HG02571 (cell line): ENCODE data around the gene CD44.

ENCODE experiments used
- ATAC-seq: cut with Tn5 transposase; IDR thresholded peaks from one replicate; pipeline ENCODE4 v1.9.1; 2021; ENCODE audit warnings: mild to moderate bottlenecking, moderate library complexity; ENCODE audit not compliant: unreplicated experiment

The CD44 gene

GRCh38 chr11:35250621-35251020 lies 111.7 kb downstream of the CD44 start:
- ATAC-seq = no peak

- no peak for ATAC-seq
Measured at GRCh38 chr11:35253237-35253636, 114.3 kb downstream of the CD44 start.

DNA sequence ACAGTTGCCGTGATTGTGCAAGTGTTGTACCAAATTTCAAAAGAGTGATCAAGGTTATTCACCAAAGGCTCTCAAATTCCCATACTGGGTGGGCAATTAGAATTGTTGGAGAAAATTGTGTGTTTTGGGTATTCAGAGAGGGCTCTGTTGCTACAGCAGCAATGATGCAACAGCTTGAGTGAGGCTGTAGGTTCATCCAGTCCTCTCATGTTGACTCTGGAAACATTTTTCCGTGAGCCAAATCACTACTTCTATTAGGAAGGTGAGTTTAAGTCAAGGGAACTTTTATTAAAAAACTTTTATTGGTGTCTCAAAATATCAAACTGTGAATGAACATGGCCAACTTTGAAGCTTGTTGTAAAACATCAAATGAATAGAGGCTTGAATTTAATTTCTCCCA lies 116.5 kb downstream of the CD44 start:
- ATAC-seq = no peak

DNA sequence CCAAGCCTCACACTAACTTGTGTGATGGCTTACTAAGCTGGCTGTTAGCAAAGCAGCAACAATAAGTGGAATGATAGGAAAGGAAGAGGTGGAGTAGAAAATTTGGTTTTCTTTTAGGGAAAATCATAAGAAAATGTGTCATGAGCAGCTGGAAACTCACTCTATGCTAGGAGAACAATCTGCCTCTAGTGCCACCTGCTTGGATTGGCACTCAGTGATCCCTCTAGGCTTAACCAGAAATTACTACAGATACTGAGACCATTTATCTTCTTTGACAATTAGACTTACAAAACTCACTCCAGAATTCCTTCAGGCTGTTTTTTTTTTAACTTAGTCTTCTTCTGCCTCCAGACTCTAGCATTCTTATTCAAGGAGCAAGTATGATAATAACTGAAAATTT lies 117.3 kb downstream of the CD44 start:
- no peak for ATAC-seq

DNA sequence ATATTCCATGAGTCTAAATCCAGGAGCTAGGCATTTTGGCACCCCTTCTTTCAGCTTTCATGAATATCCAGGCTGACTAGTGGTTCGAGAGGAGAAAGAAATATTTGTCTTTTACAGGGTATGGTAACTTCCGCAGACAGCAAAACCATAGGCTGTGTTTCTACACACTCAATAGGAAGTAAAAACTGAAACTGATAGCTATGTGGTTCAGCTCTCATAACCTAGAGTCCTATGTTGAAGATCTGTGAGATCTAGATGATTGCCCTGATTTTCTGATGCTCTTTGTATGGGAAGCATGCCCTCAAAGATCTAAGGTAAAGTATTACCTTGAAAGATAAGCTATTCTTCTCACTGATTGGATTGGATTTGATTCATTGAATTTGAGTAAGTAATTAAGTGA lies 118.3 kb downstream of the CD44 start:
- ATAC-seq = peak; percentile 96

DNA sequence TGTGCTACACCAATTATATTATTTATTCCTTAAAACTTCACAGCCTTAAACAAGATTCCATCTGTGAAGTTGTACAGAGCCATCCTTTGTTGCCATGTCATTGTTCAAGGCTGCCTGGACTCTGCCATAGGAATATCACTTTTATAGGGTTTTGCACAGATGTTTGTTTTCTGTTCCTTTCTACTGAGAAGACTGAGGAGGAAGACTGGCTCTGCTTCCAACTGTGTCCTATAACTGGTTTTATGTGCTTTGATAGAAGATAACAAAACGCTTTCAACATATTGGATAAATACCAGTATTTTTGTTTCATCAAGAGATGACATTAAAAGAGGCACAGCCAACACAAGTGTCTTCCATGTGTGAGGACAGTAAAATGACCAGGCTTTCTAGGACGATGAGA lies 120.6 kb downstream of the CD44 start:
- no peak for ATAC-seq

- ATAC-seq = no peak
Measured at GRCh38 chr11:35260342-35260985, 121.5 kb downstream of the CD44 start.

DNA sequence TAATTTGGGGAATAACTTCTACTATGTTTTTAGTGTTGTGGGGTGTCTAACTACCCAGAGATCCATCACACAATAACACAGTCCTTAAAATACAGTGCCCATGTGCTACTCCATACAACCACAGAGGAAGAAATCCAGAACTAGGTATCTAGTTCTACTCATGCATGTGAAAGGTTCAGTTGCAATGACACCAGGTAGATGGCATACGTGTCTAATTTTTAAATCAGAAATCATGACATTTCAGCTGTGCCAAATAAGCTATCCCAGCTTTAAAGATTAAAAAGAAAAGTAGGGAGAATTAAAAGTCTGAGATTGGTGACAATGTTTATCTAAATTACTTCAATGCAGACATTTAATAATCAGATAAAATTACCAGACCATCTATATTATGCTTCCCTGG lies 122.2 kb downstream of the CD44 start:
- no peak for ATAC-seq

DNA sequence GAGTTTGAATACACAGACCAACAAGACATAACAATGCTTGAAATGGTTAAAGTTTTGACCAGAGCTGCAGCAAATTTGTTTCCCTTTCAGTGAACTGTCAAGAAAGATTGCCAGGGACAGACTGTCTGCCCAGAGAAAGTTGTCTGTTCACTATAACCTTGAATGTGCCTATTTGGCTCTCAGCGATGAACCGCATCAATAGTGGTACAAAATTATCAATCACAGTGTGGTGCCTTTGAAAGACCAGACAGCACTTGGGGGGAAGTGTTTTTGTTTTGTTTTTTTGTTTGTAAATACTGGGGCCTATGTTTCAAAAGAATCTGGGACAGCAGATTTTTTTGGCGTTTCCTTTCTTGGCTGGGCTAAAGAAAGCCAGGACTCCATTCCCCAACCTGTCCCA lies 123.1 kb downstream of the CD44 start:
- no peak for ATAC-seq

DNA sequence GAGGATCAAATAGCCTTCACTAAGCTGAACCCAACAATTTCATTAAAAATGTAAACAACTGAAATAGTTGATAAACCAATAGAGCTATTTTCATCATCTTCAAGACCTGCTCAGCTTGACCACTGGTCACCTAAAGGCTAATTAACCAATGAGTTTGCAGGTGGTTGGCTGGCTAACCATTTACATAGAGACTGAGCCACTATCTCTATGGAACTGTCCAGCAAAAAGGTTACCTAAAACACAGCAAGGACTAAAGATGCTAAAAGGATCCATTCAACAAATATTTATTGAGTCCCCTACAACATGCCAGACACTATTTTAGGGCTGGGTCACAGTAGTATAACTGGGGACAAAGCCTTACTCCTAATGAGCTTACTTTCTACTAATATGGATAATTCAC lies 123.8 kb downstream of the CD44 start:
- no peak for ATAC-seq

DNA sequence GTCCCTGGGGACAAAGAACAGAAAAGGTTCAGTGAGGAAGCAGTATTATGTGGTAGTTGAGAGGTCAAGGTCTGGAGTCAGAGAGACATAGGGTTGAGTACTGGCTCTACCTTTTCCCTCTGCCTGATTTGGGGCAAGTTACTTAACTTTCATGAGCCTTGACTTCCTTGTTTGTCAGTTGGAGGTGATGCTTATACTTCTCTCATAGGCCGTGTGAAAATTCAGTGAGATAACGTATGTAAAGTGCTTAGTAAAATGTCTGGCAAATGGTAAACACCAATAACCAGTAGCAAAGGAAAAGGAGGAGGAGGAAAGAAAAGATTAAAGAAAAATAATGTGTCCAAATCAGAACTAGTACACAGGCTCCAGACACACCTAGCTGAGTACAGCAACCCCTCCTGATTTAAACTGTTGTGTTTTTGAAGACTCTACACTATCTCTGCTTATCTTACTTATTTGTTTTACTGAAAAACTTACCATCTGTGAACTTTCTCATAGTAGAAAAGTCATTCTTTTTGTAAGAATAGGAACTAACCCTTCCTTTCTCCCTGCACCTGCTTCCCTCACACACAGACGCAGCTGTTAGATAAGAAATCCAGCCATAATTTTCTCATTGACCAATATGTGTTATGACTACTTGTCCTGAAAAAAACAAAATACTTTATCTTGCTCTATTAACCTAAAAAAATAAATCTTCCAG lies 126.9 kb downstream of the CD44 start:
- ATAC-seq = no peak

- ATAC-seq = no peak
Measured at GRCh38 chr11:35267504-35267903, 128.5 kb downstream of the CD44 start.

- ATAC-seq = no peak
Measured at GRCh38 chr11:35270342-35270741, 131.4 kb downstream of the CD44 start.

- no peak for ATAC-seq
Measured at GRCh38 chr11:35271031-35271430, 132.1 kb downstream of the CD44 start.

GRCh38 chr11:35272391-35272902 lies 133.5 kb downstream of the CD44 start:
- ATAC-seq = peak; percentile 91

GRCh38 chr11:35274909-35275785 lies 136.2 kb downstream of the CD44 start:
- ATAC-seq = no peak

DNA sequence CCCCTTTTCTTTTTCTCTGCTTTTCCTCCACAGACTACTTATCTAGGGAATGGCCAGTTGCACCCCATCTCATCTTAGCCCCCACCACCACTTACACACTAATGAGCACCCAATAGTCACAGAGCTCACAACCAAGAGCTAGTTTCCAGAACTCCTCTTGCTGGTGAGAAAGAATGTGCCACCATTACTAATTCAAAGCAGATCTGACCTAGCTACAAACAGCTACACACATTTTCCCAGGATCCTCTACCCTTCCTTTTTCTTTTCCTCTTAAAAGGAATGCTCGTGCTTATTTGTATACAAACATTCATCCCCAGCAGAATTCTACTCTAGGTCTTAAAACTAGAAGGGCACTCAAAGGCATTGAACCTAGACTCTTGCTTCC lies 136.8 kb downstream of the CD44 start:
- no peak for ATAC-seq

DNA sequence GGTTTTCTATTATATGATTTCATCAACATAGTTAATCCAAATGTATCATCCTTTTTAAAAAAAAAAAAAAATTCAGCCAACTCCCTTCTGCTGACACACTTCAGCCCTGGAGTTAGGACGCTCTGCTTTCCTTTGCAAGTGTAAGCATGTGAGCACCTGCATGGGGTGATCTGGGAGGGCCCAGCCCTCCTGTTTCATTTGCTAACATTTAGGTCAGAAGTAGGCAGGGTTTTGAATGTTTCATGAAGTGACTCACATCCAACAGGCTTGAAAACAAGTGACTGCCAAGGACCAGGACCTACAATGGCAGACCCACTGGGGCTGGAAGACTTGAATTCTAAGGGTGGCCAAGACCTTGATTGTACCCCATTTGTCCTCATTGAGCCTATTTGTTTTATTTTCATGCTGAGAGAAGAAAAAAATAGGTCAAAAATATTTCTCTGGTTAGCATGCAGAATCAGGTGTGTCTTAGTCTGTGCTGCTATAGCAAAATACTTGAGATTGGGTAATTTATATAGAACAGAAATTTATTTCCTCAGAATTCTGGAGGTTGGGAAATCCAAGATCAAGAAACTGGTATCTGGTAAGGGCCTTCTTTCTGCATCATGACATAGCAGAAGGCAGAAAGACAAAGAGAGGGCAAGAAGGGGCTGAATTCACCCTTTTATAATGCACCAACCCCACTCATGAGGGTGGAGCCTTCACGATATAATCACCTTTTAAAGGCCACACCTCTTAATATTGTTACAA lies 137.6 kb downstream of the CD44 start:
- ATAC-seq = no peak

DNA sequence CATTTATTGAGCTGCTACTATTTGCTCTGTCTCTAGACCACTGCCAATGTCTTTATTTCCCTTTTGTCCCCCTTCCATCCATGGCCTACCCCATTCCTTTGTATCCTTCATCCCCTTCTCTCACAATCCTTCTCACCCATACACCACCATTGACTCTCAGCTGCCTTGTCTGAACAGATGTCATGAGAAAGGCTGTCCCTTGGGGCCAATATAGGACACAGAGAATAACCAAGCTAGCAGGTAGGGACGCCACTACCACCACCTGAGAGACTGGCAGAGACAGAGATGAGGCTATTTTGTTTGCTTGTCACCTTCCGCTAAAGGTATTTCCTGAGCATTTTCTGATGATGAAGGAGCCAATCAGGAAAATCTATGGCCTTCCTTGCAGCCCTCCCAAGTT lies 138.9 kb downstream of the CD44 start:
- ATAC-seq = no peak

- ATAC-seq = no peak
Measured at GRCh38 chr11:35280727-35281126, 141.8 kb downstream of the CD44 start.

DNA sequence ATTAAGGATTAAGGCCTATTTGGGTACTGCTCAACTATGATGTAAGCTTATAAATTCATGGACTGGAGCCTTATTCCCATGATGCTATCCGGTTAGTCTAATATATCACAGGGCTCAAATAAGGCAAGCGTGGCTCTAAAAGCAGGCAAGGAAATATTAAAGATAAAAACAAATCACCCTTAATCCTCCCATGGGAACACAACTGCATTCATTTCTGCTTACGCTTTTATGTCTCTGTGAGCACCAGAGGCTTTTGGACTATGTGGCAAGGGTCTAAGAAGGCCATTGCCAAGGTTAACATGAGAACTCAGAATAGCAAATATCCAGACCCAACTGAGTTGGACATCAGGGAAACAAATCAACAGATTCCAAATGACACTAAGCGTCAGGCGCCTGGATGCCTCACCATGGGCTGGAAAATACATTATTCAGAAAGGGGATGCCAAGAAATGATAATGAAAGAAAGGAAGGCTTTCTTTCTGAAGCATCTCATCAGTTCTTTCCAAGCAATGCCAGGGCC lies 142.3 kb downstream of the CD44 start:
- ATAC-seq = no peak
